MV-4-11 (cell line): ENCODE results near the gene CKB.

Experiments
- DNase-seq: peaks from one replicate; lab custom pipeline; 2025; lab: John Stamatoyannopoulos, UW

CKB gene

GRCh38 chr14:103510724-103511693 lies 11.6 kb downstream of the CKB start:
- no peak for DNase-seq

GRCh38 chr14:103509864-103510723 lies 12.5 kb downstream of the CKB start:
- DNase-seq: no peak

GRCh38 chr14:103508521-103509329 lies 13.9 kb downstream of the CKB start:
- DNase-seq: no peak

- no peak for DNase-seq
Measured at GRCh38 chr14:103507751-103508150, 14.9 kb downstream of the CKB start.

DNA sequence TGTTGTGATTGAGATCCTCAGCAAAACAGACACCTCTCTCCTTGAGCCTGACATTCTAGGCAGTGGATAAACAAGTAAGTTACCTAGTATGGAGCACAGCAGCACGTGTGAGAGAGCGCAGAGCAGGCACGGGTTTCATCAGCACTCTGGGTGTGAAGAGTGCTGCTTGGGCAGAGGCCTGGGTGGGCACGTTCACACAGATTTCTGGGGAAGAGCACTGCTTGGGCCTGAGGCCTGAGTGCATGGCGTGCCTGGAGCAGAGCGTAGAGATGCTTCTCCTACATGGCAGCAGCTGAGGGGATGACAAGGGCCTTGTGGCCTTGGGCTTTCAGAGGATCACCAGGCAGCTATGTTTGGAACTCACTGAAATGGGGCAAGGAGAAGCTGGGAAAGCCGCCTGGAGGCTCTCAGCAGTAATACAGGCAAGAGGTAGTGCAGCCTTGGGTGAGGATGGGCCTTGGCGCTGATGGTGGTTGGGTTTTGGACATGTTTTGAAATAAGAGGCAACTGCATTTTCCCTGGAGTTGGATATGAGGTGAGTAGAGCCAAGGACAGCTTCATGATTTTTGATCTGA lies 17.6 kb downstream of the CKB start:
- DNase-seq: no peak

DNA sequence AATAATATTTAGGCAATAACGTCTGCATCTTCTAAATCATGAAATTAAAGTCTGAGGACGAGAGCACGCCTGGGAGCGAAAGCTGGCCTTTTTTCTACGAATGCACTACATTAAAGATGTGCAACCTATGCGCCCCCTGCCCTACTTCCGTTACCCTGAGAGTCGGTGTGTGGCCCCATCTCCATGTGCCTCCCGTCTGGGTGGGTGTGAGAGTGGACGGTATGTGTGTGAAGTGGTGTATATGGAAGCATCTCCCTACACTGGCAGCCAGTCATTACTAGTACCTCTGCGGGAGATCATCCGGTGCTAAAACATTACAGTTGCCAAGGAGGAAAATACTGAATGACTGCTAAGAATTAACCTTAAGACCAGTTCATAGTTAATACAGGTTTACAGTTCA lies 19.3 kb downstream of the CKB start:
- DNase-seq: no peak

DNA sequence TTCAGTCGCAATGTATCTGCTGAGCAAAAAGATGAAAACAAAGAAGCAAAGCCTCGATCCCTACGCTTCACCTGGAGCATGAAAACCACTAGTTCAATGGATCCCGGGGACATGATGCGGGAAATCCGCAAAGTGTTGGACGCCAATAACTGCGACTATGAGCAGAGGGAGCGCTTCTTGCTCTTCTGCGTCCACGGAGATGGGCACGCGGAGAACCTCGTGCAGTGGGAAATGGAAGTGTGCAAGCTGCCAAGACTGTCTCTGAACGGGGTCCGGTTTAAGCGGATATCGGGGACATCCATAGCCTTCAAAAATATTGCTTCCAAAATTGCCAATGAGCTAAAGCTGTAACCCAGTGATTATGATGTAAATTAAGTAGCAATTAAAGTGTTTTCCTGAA lies 19.8 kb downstream of the CKB start:
- DNase-seq: no peak

DNA sequence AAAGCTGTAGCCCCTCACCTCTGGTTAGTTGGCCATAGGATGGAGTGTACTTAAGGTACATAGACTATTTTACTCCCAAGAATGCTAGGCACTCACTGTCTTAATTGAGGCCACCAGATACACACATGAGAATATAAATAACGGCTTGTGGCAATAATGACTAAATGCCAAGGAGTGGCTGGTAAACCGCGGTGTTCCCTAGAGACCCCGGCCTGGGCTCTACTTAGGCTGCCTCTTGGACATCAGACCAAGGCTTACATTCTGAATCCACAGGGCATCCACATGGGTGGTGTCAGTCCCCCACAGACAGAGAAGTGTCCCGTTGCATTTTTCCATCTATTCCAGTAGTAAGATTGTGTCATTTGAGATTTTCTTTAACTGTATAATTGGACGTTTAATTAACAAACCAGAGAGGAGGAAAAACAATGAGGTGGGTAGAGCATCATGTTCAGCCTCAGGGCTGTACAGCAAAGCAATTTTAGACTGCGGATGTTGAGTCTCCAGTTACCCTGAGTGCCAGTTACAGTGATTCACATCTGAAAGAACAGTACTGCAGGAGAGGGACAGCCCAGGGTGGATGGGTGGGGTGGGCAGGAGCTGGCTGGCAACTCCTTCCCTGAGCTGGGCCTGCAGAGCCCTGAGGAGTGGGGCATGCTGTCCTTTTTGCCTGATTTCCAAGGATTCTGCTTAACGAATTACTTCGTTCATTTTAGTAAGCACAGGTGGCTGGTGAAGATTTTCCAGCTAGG lies 20.5 kb downstream of the CKB start:
- DNase-seq: no peak

GRCh38 chr14:103501041-103501870 lies 21.4 kb downstream of the CKB start:
- no peak for DNase-seq

GRCh38 chr14:103500148-103500990 lies 22.3 kb downstream of the CKB start:
- DNase-seq: peak; percentile 54

- no peak for DNase-seq
Measured at GRCh38 chr14:103499709-103500108, 22.9 kb downstream of the CKB start.

GRCh38 chr14:103496776-103497175 lies 25.9 kb downstream of the CKB start:
- no peak for DNase-seq

DNA sequence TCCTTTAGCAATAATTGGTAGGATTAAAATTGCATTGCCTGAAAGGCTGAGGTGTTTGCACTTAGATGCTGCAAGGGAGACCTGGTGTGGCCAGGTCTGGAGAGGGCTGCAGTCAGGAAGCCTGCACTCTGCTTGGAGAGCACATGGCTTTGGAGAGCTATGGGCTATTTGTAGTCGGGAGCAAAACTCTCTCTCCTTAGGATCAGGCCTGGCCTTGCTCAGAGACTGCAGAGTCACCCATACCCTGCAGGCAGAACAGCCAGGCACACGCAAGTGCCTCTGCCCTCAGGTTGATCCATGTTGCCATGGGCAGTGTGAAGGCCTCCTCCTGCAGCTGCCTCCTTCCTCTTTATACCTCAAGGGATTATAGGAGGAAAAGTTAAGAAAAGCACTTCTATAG lies 26.8 kb downstream of the CKB start:
- DNase-seq: peak; percentile 7

DNA sequence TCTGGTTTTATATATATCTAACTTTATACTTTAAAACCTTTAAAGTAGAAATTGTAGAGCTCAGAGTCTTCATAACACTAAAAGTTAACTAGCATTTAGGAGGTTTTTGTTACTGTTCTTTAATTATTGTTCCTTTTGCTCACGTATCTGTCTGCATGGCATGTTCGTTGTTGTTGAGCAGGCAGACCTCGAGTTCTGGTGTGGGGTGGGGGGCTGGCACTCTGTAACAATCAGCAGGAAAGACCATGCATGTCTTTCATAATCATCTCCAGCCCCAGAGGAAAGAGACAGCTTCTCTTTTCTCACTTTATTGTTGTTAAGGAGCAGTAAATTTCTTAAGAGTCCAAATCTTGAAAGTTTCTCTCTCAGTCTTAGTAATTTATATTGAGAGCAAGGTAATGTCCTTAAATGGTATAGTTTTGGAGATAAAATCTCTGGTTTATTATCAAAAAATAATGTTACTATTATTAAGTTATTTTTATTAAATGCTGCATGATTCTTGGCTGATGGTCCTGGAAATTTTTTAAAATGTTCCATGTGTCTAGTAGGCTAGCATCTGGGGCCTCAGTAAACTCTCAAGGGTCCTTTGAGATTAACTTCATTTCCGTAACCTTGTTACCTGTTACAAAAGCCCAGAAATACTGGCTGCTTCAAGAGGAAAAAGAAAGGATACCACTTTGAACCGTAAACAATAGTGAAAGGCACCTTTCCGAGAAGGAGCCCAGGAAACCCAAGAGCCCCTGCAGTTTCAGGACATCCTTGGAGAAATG lies 30.3 kb downstream of the CKB start:
- DNase-seq: no peak

- no peak for DNase-seq
Measured at GRCh38 chr14:103491691-103492090, 30.9 kb downstream of the CKB start.

DNA sequence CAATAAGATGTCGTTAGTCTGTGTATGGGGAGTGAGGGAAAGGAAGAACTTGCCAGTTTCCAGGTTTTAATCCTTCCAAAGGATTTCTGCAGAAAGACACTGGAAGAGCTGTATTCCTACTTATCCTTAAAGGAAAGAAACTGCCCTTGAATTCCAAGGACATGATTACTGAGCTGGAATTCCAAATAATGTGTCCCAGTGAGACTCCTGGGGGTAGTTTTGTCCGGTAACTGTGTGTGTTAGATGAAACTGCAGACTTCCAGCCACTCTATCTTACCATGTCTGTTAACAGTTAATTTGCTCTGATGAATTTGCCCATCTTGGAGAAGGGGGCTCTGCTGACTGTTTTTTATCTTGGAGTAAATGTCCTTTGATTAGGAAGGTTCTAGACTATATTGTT lies 33.0 kb downstream of the CKB start:
- DNase-seq: no peak

GRCh38 chr14:103488960-103489359 lies 33.7 kb downstream of the CKB start:
- no peak for DNase-seq

DNA sequence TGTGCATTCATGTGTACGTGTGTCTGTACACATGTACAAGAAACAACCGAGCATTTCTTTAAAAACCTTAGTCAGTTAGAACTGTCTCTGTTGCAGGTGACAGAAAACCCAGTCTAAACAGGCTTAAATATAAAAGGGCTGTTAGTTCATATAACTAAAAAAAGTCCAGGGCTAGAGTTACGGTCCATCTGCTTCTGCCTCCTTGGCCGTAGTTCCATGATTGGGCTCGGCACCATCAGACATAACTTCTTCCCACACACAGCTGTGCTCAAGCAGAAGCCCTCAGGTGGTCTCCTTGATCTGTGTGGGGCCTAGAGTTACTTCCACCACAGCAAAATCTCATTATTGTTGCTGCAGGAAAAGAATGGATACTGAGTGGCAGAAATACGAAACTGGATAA lies 34.6 kb downstream of the CKB start:
- no peak for DNase-seq
